GM12872 (cell line): ENCODE data around the gene WFDC2.

Source experiments
- CTCF ChIP-seq: IDR thresholded peaks from 3 replicates; pipeline ENCODE4 v1.5.1; 2011; ENCODE audit warnings: low read depth, mild to moderate bottlenecking, low read length, moderate library complexity; ENCODE audit not compliant: insufficient read depth

The WFDC2 gene

DNA sequence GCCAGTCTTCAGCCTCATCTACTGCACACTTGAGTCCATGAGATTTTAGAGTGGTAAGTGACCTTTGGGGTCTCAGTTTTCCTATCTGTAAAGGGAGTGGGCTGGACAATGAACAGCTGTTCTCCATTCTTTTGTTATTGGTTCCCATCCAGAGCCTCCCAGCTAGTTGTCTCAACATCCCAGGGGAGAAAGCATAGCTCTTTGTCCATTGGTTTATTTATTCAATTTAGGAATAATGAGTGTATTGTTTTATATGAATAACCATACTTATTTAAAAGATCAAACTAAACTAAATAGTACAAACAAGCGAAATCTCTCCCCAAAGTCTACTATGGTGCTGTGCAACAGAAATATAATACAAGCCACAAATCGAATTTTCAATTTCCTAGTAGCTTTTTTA, 39.9 kb upstream of the WFDC2 start:
- TF ChIP-seq CTCF = no peak

- TF ChIP-seq CTCF = no peak
Observed at GRCh38 chr20:45432294-45432693, 37.3 kb upstream of the WFDC2 start.

GRCh38 chr20:45433316-45433715, 36.2 kb upstream of the WFDC2 start:
- TF ChIP-seq CTCF = no peak

- TF ChIP-seq CTCF = no peak
Observed at GRCh38 chr20:45433976-45434375, 35.6 kb upstream of the WFDC2 start.

- peak; percentile 96 for TF ChIP-seq CTCF
Observed at GRCh38 chr20:45436732-45437485, 32.6 kb upstream of the WFDC2 start.

GRCh38 chr20:45440424-45440823, 29.1 kb upstream of the WFDC2 start:
- TF ChIP-seq CTCF = no peak

DNA sequence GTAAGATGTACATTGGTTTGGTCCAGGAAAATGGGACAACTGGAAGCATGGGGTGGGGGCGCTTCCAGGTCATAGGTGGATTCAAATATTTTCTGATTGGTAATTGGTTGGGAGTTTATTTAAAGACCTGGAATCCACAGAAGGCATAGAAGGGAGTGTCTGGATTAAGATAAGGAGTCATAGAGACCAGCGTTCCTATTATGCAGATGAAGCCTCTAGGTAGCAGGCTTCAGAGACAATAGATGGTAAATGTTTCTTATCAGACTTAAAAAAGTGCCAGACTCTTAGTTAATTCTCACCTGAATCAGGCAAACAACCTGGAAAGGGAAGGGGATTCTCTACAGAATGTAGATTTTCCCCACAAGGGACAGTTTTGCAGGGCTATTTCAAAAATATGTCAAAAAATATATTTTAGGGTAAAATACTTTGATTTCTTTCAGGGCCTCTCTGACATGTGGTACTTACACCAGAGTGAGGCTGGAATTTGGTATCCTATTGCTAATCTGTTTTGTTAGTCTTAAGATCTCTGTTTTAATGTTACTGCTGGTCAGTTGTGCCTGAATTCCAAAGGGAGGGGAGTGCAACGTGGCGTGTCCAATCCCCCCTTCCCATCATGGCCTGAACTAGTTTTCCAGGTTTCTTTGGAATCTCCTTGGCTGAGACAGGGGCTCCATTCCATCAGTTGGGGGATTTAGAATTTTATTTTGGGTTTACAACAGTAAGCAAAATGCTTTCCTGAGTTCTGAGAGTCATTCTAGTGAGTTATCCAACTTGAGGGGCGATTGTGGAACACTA, 28.5 kb upstream of the WFDC2 start:
- no peak for TF ChIP-seq CTCF
